Measurements from ENCODE around the gene GATB.

GATB gene

GRCh38 chr4:151641983-151642382, 118.8 kb downstream of the GATB start:
- DNase-seq, result no peak

GRCh38 chr4:151641167-151641566, 119.6 kb downstream of the GATB start:
- DNase-seq, result peak; percentile 40

GRCh38 chr4:151640381-151640780, 120.4 kb downstream of the GATB start:
- no peak for DNase-seq

- no peak for DNase-seq
These were observed 122.4 kb downstream of the GATB start for GRCh38 chr4:151638295-151638858.

GRCh38 chr4:151631349-151631748, 129.5 kb downstream of the GATB start:
- no peak for DNase-seq

GRCh38 chr4:151629097-151629783, 131.6 kb downstream of the GATB start:
- no peak for DNase-seq

- no peak for DNase-seq
These were observed 132.7 kb downstream of the GATB start for GRCh38 chr4:151628001-151628608.

- no peak for DNase-seq
These were observed 133.3 kb downstream of the GATB start for GRCh38 chr4:151627491-151627890.

GRCh38 chr4:151626751-151627150, 134.1 kb downstream of the GATB start:
- DNase-seq, result no peak

GRCh38 chr4:151626228-151626627, 134.6 kb downstream of the GATB start:
- DNase-seq, result no peak

- DNase-seq, result no peak
These were observed 135.9 kb downstream of the GATB start for GRCh38 chr4:151624626-151625565.
